HTR-8/SVneo (cell line): ENCODE measurements around the gene ZNF800.

Experiments used
- DNase-seq: peaks from one replicate; pipeline ENCODE4 v3.0.0; 2011; ENCODE audit warnings: low spot score, mixed read lengths; ENCODE audit not compliant: insufficient read length
- FAIRE-seq: peaks from 2 replicates; lab custom pipeline; 2011; peaks lifted over from hg19 to GRCh38; lab: Jason Lieb, UNC

ZNF800 gene

GRCh38 chr7:127350586-127350985 lies 41.9 kb downstream of the ZNF800 start:
- FAIRE-seq = no peak

GRCh38 chr7:127349881-127350280 lies 42.6 kb downstream of the ZNF800 start:
- no peak for DNase-seq
- FAIRE-seq = no peak

More at GRCh38 chr7:127350586-127350985, 41.9 kb downstream of the ZNF800 start:
- no peak for DNase-seq

GRCh38 chr7:127348247-127348631 lies 44.3 kb downstream of the ZNF800 start:
- FAIRE-seq = no peak
- DNase-seq = no peak

GRCh38 chr7:127347567-127348246 lies 44.8 kb downstream of the ZNF800 start:
- DNase-seq (no peak), FAIRE-seq (no peak)

GRCh38 chr7:127346575-127347256 lies 45.8 kb downstream of the ZNF800 start:
- DNase-seq (no peak), FAIRE-seq (no peak)

- DNase-seq = no peak
- FAIRE-seq = no peak
Observed at GRCh38 chr7:127342596-127342995, 49.9 kb downstream of the ZNF800 start.

- DNase-seq = no peak
- no peak for FAIRE-seq
Observed at GRCh38 chr7:127338122-127338521, 54.4 kb downstream of the ZNF800 start.

- DNase-seq (no peak), FAIRE-seq (no peak)
Observed at GRCh38 chr7:127337581-127337980, 54.9 kb downstream of the ZNF800 start.

GRCh38 chr7:127336458-127336857 lies 56.0 kb downstream of the ZNF800 start:
- no peak for DNase-seq
- no peak for FAIRE-seq

- DNase-seq (no peak), FAIRE-seq (no peak)
Observed at GRCh38 chr7:127332880-127333279, 59.6 kb downstream of the ZNF800 start.

- FAIRE-seq (no peak), DNase-seq (no peak)
Observed at GRCh38 chr7:127330070-127330469, 62.4 kb downstream of the ZNF800 start.

- DNase-seq (no peak), FAIRE-seq (no peak)
Observed at GRCh38 chr7:127322832-127323493, 69.5 kb downstream of the ZNF800 start.

GRCh38 chr7:127322351-127322750 lies 70.2 kb downstream of the ZNF800 start:
- no peak for FAIRE-seq
- DNase-seq = no peak

- FAIRE-seq (no peak), DNase-seq (no peak)
Observed at GRCh38 chr7:127320974-127321373, 71.5 kb downstream of the ZNF800 start.
